Measurements from ENCODE around the gene LETM1. TPM values are rescaled to one million over a fixed set of nuclear protein-coding genes. Genes with fewer than 3 reads are reported as not detected.

The LETM1 gene
- total and polyA plus RNA-seq, 2 of the 13 experiments (the other 11 are each of a cell fraction or from before 2014, with no cell fraction given): 9.7 to 41.6 TPM

GRCh38 chr4:1863297-1864033 lies 7.5 kb upstream of the LETM1 start (continued):
- TF ChIP-seq ZNF318 (CRISPR knock-in tag; IDR thresholded peaks at IDR 0.05) (no peak), ATF7 (IDR thresholded peaks at IDR 0.05) (no peak), ATF7 (CRISPR knock-in tag; IDR thresholded peaks at IDR 0.05) (no peak), CCAR2 (optimal IDR thresholded peaks at IDR 0.05; ENCODE audit: low read depth, low read length) (no peak), ZNF749 (CRISPR knock-in tag; IDR thresholded peaks at IDR 0.05; ENCODE audit: borderline replicate concordance) (peak; percentile 68; the same call in 1 of the 2 replicates), NCOA1 (CRISPR knock-in tag; IDR thresholded peaks at IDR 0.05) (no peak; the same call in 1 of the 2 replicates), ZNF510 (CRISPR knock-in tag; IDR thresholded peaks at IDR 0.05; ENCODE audit: low read depth) (no peak), ZNF441 (CRISPR knock-in tag; IDR thresholded peaks at IDR 0.05; ENCODE audit: borderline replicate concordance) (no peak), TRAFD1 (CRISPR knock-in tag; IDR thresholded peaks at IDR 0.05; ENCODE audit: borderline replicate concordance) (no peak), ZNF557 (CRISPR knock-in tag; IDR thresholded peaks at IDR 0.05) (no peak), IRF9 (CRISPR knock-in tag; IDR thresholded peaks at IDR 0.05; ENCODE audit: borderline replicate concordance) (no peak), ZNF629 (CRISPR knock-in tag; conservative IDR thresholded peaks at IDR 0.05) (no peak), NFKB2 (CRISPR knock-in tag; IDR thresholded peaks at IDR 0.05; ENCODE audit: borderline replicate concordance) (no peak; the same call in 1 of the 2 replicates), ZKSCAN8 (CRISPR knock-in tag; IDR thresholded peaks at IDR 0.05; ENCODE audit: borderline replicate concordance) (no peak), ZNF501 (CRISPR knock-in tag; IDR thresholded peaks at IDR 0.05) (peak; percentile 52), ZNF678 (CRISPR knock-in tag; IDR thresholded peaks at IDR 0.05) (no peak), LCORL (IDR thresholded peaks at IDR 0.05) (no peak), LCORL (CRISPR knock-in tag; IDR thresholded peaks at IDR 0.05) (no peak), POLR2AphosphoS5 (IDR thresholded peaks at IDR 0.05; ENCODE audit: low read depth, low read length) (peak; percentile 41; the same call in 1 of the 2 replicates), NFYC (CRISPR knock-in tag; IDR thresholded peaks at IDR 0.05) (no peak)
